ENCODE measurements around the gene SPRN.
"Not testable (repeated sequence)": the region's sequence is repeated elsewhere in the genome, so short reads cannot be mapped to it uniquely, and the experiment has no call there.

The SPRN gene

GRCh38 chr10:133456041-133456951, 31.9 kb upstream of the SPRN start:
- DNase-seq (ENCODE audit: low read depth in 2 of 2): no peak

DNA sequence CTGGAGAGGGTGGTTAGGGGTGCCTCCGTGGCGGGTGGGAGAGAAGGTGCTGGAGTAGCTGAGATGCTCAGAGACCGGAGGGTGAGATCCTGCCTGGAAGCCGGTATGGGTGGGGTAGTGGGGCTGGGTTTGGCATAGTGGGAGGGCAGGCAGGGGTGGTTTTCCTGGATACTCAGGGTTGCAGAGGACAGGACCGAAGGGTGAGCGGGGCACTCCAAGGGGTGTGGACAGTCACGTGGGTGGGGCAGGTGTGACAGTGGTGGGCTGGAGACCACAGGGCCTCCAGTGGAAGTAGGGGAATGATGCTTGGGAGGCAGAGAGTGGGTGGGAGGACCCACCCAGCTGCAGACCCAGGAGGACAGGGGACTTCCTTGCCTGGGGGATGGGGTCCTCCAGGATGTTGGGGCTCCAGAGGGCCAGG, 31.2 kb upstream of the SPRN start:
- DNase-seq (ENCODE audit: low read depth in 2 of 2): no peak

GRCh38 chr10:133455196-133455595, 30.8 kb upstream of the SPRN start:
- DNase-seq (ENCODE audit: low read depth in 2 of 2): no peak

- no peak for DNase-seq (ENCODE audit: low read depth in 2 of 2)
Observed at GRCh38 chr10:133454204-133454893, 29.9 kb upstream of the SPRN start.

GRCh38 chr10:133453516-133454203, 29.2 kb upstream of the SPRN start, which contains the start of gene SCART1:
SCART1 (plus strand) TSS chr10:133453945; CDS start chr10:133453998, 53 bp downstream.
- DNase-seq (ENCODE audit: low read depth in 2 of 2): no peak

DNA sequence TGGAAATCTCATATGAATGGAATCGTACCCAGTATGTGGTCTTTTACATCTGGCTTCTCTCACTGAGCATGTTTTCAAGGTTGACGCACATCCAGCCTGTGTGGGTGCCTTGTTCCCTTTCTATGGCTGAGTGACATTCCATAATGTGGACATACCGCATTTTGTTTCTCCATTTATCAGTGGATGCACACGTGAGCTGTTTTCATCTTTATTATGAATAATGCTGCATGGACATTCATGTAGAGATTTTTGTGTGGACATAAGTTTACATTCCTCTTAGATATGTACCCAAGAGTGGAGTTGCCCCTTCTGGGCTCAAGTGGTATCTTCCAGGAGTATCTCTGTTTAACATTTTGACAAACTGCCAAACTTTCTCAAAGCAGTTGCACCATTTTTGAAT, 28.0 kb upstream of the SPRN start:
- no peak for DNase-seq (ENCODE audit: low read depth in 2 of 2)

DNA sequence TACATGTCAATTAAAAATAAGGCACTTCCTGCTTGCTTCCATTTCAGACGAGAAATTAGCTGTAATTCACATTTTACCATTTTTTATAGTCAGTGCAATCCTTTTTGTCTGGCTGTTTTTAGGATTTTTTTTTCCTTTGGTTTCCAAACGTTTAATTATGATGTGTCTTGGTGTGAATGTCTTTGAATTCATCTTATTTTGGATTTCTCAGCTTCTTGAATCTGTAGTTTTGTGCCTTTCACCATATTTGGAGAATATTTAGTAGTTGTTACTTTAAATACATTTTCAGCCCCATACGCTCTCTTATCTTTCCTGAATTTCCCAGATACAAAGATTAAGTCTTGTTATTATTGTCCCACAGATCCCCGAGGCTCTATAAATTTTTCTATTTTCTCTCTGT, 26.9 kb upstream of the SPRN start:
- DNase-seq (ENCODE audit: low read depth in 2 of 2): no peak

- DNase-seq (ENCODE audit: low read depth in 2 of 2): no peak
Observed at GRCh38 chr10:133448120-133448519, 23.7 kb upstream of the SPRN start.

GRCh38 chr10:133446979-133447378, 22.6 kb upstream of the SPRN start:
- no peak for DNase-seq (ENCODE audit: low read depth in 2 of 2)

- no peak for DNase-seq (ENCODE audit: low read depth in 2 of 2)
Observed at GRCh38 chr10:133445751-133446708, 21.6 kb upstream of the SPRN start.

GRCh38 chr10:133445268-133445732, 20.9 kb upstream of the SPRN start:
- no peak for DNase-seq (ENCODE audit: low read depth in 2 of 2)

GRCh38 chr10:133444342-133445267, 20.2 kb upstream of the SPRN start:
- DNase-seq (ENCODE audit: low read depth in 2 of 2): no peak

GRCh38 chr10:133442967-133443924, 18.8 kb upstream of the SPRN start:
- no peak for DNase-seq (ENCODE audit: low read depth in 2 of 2)

DNA sequence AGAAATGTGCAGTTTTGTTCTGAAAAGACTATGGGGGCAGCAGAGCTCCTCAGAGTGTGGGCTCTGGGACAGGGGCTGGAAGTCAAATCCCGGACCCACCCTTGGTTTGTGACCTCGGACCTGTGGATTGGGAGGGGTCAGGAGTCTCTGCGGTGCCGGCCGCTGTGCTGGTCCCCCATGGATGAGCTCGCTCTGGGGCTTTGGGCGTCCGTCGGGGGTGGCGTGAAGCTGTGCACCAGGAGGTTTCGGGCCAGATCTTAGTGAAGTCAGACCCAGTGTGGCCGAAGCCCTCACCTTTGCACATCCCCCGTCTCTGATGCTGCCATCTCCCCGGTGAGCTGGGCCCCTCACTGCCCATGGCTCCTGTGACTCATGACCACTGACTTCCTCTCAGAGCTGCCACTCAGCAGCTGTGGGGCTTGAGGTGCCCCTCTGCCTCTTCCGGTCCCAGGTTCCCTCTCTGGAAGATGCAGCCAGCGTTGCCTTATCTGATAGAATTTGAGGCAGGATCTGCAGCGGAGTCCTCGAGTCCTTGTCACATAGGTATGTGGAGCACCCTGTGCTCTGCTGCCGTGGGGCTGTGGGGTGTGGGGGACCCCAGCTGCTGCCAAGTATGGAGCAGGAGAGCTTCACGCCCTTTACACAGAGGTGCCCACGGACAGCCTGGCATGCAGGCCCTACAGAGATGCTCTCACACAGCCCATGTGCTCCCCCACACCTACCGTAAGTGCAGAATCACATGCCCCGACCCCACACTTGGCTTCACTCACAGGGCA, 18.0 kb upstream of the SPRN start:
- no peak for DNase-seq (ENCODE audit: low read depth in 2 of 2)

GRCh38 chr10:133441780-133442179, 17.4 kb upstream of the SPRN start:
- DNase-seq (ENCODE audit: low read depth in 2 of 2): no peak

- DNase-seq (ENCODE audit: low read depth in 2 of 2): not testable (repeated sequence)
Observed at GRCh38 chr10:133441356-133441755, 16.9 kb upstream of the SPRN start.

DNA sequence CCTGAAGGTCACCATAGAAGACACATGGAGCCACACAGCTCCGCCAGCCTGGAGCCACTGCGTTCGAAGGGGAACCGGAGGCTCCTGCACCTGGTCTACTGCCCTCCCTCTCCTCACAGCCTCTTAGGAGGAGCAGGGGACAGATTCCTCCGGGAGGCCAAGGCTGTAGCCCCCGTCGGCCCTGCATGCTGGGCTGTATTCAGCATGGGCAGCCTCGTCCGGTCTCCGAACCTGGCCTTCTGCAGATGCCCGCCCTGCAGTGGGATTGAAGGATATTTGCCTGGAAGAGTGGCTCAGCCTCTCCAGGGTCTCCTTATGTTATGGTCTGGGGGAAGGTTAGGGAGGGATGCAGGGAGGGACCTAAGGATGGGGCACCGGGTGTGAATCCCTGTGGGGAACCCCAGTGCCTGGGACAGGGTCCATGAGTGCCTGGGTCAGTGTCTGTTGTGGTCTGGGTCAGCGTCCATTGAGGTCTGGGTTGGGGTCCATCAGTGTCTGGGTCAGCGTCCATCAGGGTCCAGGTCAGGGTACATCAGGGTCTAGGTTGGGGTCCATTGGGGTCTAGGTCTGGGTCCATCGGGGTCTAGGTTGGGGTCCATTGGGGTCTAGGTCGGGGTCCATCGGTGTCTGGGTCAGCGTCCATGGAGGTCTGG, 16.3 kb upstream of the SPRN start:
- no peak for DNase-seq (ENCODE audit: low read depth in 2 of 2)

Measured in stimulated activated CD4-positive, alpha-beta T cell treated with anti-CD3 and anti-CD28 coated beads, Interleukin-15, amount 100 ng/mL, for 48 hours (primary cell).